ENCODE data around the gene PZP. TPM values are rescaled to one million over a fixed set of nuclear protein-coding genes. Genes with fewer than 3 reads are reported as not detected.

The PZP gene
- total and polyA plus RNA-seq, 2 of the 13 experiments (the other 11 are each of a cell fraction or from before 2014, with no cell fraction given), result 0.07 to 0.89 TPM

DNA sequence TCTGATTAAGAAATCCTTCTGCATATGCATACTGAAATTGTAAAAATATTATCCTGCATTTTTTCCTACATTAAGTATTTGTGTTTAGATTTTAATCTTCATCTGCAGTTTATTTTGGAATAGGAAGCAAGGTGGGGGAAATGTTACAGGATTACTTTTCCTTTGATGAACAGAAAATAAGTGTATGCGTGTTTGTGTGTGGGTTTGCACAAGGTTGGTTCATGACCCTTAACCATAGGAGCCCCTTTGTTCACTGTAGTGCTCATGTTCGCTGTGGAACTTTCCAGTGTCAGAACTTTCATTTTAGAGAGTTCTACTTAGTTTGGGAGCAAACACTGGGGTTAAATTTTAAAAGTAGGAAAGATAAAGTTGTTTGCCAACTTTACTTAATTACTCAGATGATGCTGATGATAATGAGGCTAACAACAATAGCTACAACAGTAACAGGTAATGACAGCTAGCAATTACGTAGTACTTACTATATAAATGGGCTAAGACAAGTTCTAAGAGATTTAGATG lies 86.0 kb downstream of the PZP start (continued):
- TF ChIP-seq, protein P1, sequence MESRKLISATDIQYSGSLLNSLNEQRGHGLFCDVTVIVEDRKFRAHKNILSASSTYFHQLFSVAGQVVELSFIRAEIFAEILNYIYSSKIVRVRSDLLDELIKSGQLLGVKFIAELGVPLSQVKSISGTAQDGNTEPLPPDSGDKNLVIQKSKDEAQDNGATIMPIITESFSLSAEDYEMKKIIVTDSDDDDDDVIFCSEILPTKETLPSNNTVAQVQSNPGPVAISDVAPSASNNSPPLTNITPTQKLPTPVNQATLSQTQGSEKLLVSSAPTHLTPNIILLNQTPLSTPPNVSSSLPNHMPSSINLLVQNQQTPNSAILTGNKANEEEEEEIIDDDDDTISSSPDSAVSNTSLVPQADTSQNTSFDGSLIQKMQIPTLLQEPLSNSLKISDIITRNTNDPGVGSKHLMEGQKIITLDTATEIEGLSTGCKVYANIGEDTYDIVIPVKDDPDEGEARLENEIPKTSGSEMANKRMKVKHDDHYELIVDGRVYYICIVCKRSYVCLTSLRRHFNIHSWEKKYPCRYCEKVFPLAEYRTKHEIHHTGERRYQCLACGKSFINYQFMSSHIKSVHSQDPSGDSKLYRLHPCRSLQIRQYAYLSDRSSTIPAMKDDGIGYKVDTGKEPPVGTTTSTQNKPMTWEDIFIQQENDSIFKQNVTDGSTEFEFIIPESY (CRISPR knock-in tag; IDR thresholded peaks at IDR 0.05), result no peak
- TF ChIP-seq ZBTB38 (CRISPR knock-in tag; IDR thresholded peaks at IDR 0.05) (no peak), JARID2 (CRISPR knock-in tag; IDR thresholded peaks at IDR 0.05; ENCODE audit: insufficient replicate concordance) (no peak), U2AF2 (IDR thresholded peaks at IDR 0.05; ENCODE audit: low read depth, low read length) (no peak), ASH2L (IDR thresholded peaks at IDR 0.05; ENCODE audit: insufficient read length, low read depth, low read length) (peak; percentile 89), PHB2 (IDR thresholded peaks at IDR 0.05; ENCODE audit: partially characterized antibody) (no peak), KLF15 (CRISPR knock-in tag; IDR thresholded peaks at IDR 0.05; ENCODE audit: borderline replicate concordance) (no peak), ZNF446 (CRISPR knock-in tag; IDR thresholded peaks at IDR 0.05) (no peak), PHF8 (CRISPR knock-in tag; IDR thresholded peaks at IDR 0.05) (no peak), CHD4 (IDR thresholded peaks at IDR 0.05; ENCODE audit: borderline replicate concordance, low read length) (no peak), SRF (IDR thresholded peaks at IDR 0.05; ENCODE audit: low read depth, low read length) (no peak), ZNF7 (CRISPR knock-in tag; IDR thresholded peaks at IDR 0.05) (no peak), TOPORS (CRISPR knock-in tag; IDR thresholded peaks at IDR 0.05) (no peak), ZNF724P (CRISPR knock-in tag; IDR thresholded peaks at IDR 0.05; ENCODE audit: borderline replicate concordance) (no peak), ZNF143 (CRISPR knock-in tag; IDR thresholded peaks at IDR 0.05) (no peak), SMARCE1 (IDR thresholded peaks at IDR 0.05; ENCODE audit: borderline replicate concordance) (no peak), ZNF460 (CRISPR knock-in tag; IDR thresholded peaks at IDR 0.05; ENCODE audit: borderline replicate concordance) (no peak; the same call in 1 of the 2 replicates), ESRRA (CRISPR knock-in tag; IDR thresholded peaks at IDR 0.05; ENCODE audit: low read depth) (0 out of 2 replicates have a peak, but pooled peaks have one; percentile 31), ZFY (CRISPR knock-in tag; IDR thresholded peaks at IDR 0.05) (no peak), ZNF496 (CRISPR knock-in tag; IDR thresholded peaks at IDR 0.05; ENCODE audit: insufficient replicate concordance) (no peak), SMC3 (IDR thresholded peaks at IDR 0.05; ENCODE audit: low read length) (no peak)
- TF ChIP-seq, protein P2, sequence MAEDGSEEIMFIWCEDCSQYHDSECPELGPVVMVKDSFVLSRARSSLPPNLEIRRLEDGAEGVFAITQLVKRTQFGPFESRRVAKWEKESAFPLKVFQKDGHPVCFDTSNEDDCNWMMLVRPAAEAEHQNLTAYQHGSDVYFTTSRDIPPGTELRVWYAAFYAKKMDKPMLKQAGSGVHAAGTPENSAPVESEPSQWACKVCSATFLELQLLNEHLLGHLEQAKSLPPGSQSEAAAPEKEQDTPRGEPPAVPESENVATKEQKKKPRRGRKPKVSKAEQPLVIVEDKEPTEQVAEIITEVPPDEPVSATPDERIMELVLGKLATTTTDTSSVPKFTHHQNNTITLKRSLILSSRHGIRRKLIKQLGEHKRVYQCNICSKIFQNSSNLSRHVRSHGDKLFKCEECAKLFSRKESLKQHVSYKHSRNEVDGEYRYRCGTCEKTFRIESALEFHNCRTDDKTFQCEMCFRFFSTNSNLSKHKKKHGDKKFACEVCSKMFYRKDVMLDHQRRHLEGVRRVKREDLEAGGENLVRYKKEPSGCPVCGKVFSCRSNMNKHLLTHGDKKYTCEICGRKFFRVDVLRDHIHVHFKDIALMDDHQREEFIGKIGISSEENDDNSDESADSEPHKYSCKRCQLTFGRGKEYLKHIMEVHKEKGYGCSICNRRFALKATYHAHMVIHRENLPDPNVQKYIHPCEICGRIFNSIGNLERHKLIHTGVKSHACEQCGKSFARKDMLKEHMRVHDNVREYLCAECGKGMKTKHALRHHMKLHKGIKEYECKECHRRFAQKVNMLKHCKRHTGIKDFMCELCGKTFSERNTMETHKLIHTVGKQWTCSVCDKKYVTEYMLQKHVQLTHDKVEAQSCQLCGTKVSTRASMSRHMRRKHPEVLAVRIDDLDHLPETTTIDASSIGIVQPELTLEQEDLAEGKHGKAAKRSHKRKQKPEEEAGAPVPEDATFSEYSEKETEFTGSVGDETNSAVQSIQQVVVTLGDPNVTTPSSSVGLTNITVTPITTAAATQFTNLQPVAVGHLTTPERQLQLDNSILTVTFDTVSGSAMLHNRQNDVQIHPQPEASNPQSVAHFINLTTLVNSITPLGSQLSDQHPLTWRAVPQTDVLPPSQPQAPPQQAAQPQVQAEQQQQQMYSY (CRISPR knock-in tag; IDR thresholded peaks at IDR 0.05), result no peak
- TF ChIP-seq, protein P3, sequence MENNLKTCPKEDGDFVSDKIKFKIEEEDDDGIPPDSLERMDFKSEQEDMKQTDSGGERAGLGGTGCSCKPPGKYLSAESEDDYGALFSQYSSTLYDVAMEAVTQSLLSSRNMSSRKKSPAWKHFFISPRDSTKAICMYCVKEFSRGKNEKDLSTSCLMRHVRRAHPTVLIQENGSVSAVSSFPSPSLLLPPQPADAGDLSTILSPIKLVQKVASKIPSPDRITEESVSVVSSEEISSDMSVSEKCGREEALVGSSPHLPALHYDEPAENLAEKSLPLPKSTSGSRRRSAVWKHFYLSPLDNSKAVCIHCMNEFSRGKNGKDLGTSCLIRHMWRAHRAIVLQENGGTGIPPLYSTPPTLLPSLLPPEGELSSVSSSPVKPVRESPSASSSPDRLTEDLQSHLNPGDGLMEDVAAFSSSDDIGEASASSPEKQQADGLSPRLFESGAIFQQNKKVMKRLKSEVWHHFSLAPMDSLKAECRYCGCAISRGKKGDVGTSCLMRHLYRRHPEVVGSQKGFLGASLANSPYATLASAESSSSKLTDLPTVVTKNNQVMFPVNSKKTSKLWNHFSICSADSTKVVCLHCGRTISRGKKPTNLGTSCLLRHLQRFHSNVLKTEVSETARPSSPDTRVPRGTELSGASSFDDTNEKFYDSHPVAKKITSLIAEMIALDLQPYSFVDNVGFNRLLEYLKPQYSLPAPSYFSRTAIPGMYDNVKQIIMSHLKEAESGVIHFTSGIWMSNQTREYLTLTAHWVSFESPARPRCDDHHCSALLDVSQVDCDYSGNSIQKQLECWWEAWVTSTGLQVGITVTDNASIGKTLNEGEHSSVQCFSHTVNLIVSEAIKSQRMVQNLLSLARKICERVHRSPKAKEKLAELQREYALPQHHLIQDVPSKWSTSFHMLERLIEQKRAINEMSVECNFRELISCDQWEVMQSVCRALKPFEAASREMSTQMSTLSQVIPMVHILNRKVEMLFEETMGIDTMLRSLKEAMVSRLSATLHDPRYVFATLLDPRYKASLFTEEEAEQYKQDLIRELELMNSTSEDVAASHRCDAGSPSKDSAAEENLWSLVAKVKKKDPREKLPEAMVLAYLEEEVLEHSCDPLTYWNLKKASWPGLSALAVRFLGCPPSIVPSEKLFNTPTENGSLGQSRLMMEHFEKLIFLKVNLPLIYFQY (CRISPR knock-in tag; IDR thresholded peaks at IDR 0.05; ENCODE audit: borderline replicate concordance), result peak; percentile 49; the same call in 1 of the 2 replicates
